NCI-H460 (cell line): ENCODE data around the gene FBXW10. TPM values are rescaled to one million over a fixed set of nuclear protein-coding genes. Genes with fewer than 3 reads are reported as not detected.
"Not testable (repeated sequence)": the region's sequence is repeated elsewhere in the genome, so short reads cannot be mapped to it uniquely, and the experiment has no call there.

ENCODE experiments used
- DNase-seq: peaks from one replicate; pipeline ENCODE4 v3.0.0-alpha.2; 2016; ENCODE audit warnings: low read depth; ENCODE audit errors: extremely low read depth
- polyA plus RNA-seq: library from polyadenylated mRNA; depleted of rRNA; stranded (reverse); fragments of >200 nt; gene quantifications from 2 replicates; pipeline ENCODE4 v1.2.3, GENCODE V29; 2014; cell fraction: nucleus; rRNA removed
- total RNA-seq: library from RNA; depleted of rRNA; stranded (reverse); fragments of >200 nt; shearing (Covaris generic); gene quantifications from 2 replicates; pipeline ENCODE4 v1.2.3, GENCODE V29; 2014; rRNA removed

Gene FBXW10, protein sequence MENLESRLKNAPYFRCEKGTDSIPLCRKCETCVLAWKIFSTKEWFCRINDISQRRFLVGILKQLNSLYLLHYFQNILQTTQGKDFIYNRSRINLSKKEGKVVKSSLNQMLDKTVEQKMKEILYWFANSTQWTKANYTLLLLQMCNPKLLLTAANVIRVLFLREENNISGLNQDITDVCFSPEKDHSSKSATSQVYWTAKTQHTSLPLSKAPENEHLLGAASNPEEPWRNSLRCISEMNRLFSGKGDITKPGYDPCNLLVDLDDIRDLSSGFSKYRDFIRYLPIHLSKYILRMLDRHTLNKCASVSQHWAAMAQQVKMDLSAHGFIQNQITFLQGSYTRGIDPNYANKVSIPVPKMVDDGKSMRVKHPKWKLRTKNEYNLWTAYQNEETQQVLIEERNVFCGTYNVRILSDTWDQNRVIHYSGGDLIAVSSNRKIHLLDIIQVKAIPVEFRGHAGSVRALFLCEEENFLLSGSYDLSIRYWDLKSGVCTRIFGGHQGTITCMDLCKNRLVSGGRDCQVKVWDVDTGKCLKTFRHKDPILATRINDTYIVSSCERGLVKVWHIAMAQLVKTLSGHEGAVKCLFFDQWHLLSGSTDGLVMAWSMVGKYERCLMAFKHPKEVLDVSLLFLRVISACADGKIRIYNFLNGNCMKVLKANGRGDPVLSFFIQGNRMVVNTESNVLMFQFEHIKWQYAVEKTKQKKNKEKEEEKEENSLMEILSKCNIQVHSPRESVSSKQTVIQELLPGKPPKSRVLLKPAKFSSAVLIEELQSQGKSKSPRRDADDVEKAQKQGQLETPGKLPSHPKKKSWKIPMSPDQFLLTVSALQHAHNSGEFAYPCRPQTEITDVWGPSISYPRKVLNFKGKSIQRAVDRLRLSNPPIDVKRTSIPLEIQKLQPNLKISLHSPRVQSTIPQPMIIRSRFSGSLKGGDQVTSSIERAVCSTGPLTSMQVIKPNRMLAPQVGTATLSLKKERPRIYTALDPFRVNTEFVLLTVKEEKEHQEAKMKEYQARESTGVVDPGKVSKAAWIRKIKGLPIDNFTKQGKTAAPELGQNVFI
- 0.20 and 0.35 TPM in 2 replicates for total RNA-seq
- polyA plus RNA-seq, result 0.11 TPM in 1 of 2 replicates, not detected in the other

- DNase-seq, result not testable (repeated sequence)
Measured at GRCh38 chr17:18743699-18744421, at the start of gene FBXW10. FBXW10 (plus strand) TSS chr17:18744054; CDS start chr17:18744245, 191 bp downstream.

DNA sequence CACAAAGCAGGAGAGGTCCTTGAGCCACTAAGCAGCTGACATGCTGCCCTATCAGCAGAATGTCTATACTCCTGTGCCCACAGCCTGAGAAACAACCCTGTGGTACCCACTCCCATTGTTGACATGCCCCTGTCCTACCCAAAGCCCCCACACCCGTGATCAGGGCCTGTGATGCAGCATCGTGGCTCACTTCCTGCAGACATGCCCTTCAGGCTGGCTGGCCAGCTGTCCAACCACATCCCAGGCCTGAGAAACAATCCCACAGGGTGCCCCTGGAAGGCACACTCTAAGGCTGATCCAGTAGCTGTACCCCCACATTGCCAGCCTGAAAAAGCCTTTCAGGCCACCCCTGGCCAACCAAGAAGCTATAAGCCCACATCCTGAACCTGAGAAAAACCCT is 48.7 kb upstream of the FBXW10 start:
- DNase-seq, result not testable (repeated sequence)

DNA sequence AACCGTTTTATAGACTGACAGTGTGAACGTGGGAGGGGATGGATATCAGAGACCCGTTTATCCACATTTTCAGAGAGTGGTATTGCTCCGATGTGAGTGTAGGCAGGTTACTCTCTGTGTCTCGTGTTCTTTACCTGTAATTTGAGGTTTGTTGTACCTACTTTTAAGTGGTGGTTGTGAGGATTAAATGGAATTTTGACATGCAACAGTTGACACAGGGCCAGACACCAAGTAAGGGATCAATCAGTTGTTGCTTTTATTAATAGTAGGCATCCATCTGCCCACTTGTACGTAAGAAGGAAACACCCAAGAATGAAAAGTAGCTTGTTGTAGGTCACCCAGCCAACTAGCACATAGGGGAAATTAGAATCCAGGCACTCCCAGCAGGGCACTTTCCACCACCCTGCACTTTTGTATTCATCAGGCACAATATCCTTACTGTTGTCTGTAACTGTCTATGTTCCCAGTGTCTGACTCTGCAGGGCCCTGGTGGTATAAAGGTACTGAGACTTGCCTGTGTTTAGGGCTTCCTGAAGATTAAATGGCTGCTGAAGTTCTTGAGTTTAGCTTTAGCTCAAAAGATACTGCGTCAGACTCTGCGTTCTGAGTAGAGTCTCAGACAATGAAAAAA is 45.3 kb upstream of the FBXW10 start:
- DNase-seq, result not testable (repeated sequence)

DNA sequence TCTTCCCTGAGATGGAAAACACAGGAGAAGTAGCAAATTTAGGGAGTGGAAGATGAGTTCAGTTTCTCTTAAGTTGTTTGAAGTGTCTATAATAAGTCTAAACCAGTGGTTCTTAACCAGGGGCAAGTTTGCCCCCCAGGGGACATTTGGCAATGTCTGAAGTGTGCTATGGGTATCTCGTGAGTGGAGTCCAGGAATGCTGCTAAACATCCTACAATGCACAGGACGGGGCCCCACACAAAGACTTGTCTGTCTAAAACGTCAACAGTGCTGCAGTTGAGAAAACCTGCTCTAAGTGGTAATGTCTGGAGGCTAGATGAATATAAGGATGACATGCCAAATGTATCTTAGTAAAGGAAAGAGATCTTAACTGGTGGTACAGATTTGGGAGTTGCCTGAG is 37.9 kb upstream of the FBXW10 start:
- not testable (repeated sequence) for DNase-seq

GRCh38 chr17:18708215-18708614 is 35.6 kb upstream of the FBXW10 start:
- not testable (repeated sequence) for DNase-seq

GRCh38 chr17:18712354-18712999 is 31.4 kb upstream of the FBXW10 start:
- DNase-seq, result peak; percentile 50

GRCh38 chr17:18718643-18719427 is 25.0 kb upstream of the FBXW10 start:
- DNase-seq, result not testable (repeated sequence)

DNA sequence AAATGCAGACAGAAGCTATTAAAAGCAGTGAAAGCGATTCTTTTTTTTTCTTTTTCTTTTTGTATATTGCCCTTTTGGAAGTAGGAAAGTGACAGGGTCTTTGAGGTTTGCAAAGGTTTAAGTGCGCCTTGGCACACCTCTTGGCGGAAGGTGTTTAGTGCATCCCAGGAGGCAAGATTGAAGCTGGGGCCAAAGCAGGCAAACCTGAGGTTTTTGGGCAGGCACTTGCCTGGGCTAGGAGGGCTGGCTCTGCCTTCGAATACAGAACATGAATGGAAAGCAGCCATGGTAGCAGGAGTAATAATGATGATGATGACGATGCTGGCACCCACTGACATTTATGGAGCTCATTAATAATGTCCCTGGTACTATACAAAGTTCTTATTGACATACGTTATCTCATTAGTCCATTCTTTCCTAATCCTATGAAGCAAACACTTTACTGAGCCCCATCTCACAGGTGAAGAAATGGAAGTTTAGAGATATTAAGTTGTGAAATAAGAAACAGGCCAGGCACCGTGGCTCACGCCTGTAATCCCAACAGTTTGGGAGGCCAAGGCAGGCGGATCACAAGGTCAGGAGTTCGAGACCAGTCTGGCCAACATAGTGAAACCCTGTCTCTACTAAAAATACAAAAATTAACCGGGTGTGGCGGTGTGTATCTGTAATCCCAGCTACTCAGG is 24.3 kb upstream of the FBXW10 start:
- not testable (repeated sequence) for DNase-seq

DNA sequence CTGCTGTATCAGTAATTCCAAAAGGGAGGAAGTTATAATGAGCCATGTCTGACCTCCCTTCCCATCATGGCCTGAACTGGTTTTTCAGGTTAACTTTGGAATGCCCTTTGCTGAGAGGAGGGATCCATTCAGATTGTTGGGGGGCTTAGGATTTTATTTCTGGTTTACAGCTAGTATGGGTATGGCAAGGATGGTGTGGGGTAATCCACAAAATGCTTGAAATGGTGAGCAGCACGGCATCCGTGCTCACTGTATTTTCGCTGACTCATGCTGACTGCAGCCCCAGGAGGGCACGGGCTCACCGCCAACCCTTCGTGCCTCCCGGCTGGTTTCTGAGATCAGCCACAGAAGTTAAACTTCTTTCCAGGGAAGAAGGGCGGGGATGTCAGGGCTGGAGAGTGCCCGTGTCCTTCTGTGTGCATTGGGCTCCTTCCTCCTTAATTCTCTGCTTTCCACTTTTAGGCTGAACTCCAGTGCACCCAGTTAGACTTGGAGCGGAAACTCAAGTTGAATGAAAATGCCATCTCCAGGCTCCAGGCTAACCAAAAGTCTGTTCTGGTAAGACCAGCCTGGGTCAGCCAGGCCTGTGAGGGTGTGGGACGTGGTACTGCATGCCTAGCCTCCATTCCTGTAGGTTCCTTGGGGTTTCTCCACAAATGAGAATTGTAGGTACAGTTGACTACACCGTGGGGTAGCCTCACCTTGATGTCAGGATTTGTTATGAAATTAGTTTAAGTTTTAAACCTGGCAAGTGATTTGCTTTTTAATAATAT is 21.9 kb upstream of the FBXW10 start:
- DNase-seq, result not testable (repeated sequence)

GRCh38 chr17:18722612-18723011 is 21.2 kb upstream of the FBXW10 start:
- not testable (repeated sequence) for DNase-seq

DNA sequence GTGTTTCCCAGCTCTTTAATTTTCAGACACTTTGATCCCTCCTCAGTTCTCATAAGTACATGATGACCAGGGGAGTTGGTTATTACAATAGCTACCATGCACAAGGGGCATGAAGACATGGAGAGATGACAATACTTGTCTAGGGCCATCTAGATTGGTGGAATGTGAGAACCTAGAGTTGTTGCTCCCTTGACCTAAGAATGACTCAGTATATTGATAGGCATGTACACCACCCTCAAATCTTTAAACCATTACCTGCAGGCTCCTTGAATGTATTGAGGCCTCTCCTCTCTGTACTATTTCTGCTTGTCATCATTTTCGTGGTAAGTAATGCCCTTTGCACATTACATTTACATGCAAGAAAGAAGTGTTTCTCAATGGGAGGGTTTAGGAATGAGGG is 20.3 kb upstream of the FBXW10 start:
- not testable (repeated sequence) for DNase-seq

GRCh38 chr17:18732438-18732837 is 11.4 kb upstream of the FBXW10 start:
- not testable (repeated sequence) for DNase-seq

GRCh38 chr17:18733350-18733749 is 10.5 kb upstream of the FBXW10 start:
- not testable (repeated sequence) for DNase-seq

GRCh38 chr17:18739616-18740391 is 4.0 kb upstream of the FBXW10 start:
- DNase-seq, result not testable (repeated sequence)

DNA sequence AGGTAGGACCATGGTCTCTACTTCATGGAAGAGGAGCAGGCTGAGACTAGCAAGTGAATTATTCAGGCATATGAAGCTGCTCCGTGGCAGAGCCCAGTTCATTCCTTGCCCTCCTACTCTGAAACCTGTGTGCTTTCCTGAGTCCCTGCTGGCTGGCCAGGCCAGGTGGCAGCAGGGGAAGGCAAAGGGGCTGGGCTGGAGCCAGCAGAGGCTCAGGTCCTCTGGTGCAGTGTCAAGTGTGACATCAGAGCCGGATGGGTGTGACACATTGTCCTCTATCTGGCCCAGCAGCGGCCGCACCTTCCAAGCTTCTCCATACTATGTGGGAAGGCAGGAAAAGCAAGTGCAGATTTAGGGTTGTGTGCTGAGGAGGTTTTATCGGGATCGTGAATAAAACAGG is 2.6 kb upstream of the FBXW10 start:
- not testable (repeated sequence) for DNase-seq

DNA sequence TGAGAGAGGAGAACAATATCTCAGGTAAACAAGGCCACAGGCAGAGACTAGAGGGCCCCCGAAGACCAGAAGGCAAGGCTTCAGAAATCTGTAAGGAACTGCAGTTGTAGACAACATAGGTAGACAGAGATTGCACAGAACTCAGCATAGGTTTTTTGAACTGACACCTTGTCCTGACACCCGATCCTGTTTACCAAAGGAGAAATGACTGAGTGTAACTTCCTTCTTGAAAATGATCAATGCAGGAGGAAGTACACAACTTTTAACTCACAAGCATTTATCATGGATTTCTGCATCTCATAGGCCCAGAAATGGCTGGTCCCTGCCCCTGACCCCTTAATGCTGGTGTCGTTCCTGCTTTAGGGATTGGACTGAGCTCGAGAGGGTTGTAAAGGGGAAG is 872 bp downstream of the FBXW10 start:
- DNase-seq, result not testable (repeated sequence)
